Fibroblast of skin of abdomen (primary cell): ENCODE measurements around the gene RRP8.

Experiments used
- DNase-seq: peaks from one replicate; pipeline ENCODE4 v3.0.0-alpha.2; 2013

The RRP8 gene

GRCh38 chr11:6567371-6567745 lies 36.1 kb downstream of the RRP8 start:
- DNase-seq, result no peak

DNA sequence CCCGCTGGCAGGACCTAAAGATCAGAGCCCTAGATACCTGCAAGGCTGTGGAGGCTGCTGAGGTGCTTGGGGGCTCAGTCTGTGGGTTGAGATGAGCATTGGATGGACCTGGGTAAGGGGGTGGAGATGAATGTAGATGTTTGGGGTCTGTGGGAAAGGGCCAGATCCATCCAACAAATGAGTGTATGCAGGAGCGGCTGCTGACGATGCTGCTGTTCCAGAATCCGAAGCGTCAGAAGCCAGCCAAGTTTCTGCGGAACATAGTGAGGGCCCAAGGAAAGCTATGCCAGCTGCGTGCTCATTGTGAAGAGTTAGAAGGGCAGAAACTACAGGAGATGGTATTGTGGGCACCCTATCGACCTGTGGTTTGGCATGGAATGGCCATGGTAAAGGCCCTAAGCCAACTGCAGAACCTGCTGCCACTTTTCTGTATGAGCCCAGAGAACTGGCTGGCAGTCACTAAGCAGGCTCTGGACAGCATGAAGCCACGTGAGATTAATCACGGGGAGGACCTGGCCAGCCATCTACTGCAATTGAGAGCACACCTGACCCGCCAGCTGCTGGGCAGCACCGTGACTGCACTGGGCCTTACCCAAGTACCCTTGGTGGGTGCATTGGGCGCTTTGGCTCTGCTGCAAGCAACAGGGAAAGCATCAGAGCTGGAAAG lies 36.6 kb downstream of the RRP8 start:
- DNase-seq, result no peak

- DNase-seq, result no peak
These were observed 37.3 kb downstream of the RRP8 start for GRCh38 chr11:6565988-6566703.

DNA sequence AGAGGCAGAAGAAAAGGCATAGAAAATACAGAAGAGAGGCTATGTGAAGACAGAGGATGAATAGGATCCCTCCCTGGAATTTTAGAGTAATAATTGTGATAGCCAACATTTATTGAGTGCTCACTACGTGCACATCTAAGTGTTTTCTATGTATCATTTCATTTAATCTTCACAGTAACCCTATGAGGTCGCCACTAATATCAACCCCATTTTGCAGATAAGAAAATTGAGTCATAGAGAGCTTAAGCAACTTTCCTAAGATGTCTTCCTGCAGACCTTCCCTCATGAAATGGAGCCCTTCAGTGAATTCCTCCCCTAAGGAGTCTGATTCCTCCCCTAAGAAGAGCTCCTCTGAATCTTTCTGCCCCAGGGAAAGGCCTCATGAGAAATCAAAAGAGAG lies 38.1 kb downstream of the RRP8 start:
- no peak for DNase-seq

DNA sequence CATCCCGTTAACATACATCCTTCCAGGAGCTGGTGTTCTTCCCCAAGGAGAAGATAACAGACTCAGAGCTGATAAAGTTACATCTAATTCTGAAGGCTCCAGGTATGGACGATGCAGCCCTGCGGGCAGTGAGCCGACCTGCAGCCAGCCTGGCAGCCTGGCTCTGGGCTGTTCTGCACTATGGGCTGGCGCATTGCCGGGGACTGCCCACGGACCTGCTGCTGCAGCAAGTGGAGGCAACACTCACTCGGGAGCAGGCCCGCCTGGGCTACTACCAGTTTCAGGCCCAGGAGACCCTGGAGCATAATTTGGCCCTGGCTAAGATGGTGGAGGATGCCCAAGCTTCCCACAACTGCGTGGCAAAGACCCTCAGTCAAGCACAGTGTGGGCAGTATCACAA lies 39.7 kb downstream of the RRP8 start:
- DNase-seq, result no peak

- DNase-seq, result no peak
These were observed 40.2 kb downstream of the RRP8 start for GRCh38 chr11:6563121-6563619.

GRCh38 chr11:6561288-6561687 lies 42.1 kb downstream of the RRP8 start:
- no peak for DNase-seq

DNA sequence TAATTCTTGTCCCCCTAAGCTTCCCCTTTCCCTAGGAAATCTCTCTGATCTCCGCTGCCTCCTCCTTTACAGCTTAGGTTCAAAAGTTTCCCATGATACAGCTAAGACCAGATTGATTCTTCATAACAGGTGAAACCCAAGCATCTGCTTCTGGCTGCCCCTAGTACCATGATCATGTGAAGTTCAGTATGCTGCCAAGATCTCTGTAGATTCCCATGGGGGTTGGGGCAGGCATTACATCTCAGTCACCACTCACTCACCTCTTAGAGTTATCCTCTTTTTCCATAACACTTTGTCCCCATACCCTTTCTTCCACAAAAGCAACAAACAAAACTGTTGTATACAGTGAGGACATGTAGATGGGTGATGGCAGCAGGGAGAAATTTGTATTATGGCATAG lies 44.0 kb downstream of the RRP8 start:
- DNase-seq, result no peak

DNA sequence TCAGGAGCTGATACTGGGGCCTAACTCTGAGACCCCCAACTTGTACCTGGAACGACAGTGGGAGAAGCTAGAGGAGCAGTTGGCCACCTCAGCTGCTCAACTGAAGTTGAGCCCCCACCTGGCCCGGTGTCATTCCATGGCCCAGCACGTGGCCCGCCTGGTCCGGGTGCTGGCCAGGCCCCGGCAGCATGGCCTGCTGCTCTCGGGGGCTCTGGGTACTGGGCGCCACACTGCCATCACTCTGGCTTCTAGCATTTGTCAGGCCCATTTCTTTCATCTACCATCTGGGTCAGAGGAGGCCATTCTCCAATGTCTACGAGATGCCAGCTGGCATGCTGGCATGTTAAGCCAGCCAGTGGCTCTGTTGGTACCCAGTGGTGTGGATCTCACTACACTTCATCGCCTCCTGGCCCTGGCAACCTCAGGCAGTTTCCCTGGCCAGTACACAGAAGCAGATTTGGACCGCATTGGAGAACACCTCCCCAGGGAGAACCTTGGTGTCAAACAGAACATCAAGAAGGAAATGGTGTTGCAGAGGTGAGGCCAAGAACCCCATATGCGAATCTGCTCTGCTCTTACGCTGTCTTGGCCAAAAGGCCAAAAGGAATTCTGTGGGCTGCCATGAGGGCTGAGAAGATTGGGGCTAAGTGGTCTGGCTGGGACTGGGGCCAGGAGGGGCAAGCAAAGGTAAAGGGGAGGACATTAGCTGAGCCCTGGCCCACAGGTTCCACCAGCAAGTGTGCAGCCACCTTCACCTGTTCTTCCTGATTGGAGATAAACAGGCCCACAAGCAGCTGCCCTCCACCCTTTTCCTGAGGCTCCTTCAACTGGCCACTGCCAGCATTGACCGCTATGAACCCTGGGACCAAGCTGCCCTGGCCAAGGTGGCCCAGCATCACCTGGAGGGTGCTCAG lies 45.4 kb downstream of the RRP8 start:
- DNase-seq, result no peak

GRCh38 chr11:6557063-6557462 lies 46.4 kb downstream of the RRP8 start:
- DNase-seq, result no peak

DNA sequence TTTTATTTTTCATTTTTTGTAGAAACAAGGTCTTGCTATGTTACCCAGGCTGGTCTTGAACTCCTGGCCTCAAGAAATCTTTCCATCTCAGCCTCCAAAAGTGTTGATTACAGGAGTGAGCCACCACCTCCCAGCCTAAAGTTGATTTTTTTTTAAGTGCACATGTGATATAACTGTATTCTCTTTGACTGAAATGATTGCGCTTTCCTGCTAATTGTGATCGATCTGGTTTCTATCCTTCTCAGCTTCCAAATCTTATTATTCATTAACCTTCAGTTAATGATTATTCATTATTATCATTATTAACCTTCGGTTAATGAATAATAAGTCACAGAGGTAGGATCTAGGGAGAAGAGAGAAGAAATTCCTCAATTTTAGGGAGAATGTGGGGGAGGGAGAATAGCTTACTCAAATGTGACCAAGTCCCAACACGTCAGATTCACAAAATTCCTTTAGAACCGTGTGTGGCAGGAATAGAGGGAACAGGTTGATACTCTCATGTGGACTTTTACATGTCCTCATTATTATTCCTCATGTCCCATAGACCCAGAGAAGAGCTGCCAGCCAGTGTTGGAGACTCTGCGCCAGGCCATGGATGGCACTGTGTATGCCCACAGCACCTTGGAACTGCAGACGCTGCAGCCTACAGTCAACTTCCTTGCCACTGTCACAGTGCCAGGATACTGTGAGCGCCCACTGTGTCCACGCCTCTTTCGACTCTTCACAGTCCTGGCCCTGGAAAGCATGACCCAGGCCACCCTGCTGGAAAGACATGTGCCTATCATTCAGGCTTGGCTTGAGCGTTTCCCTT lies 47.1 kb downstream of the RRP8 start:
- DNase-seq, result no peak

- no peak for DNase-seq
These were observed 48.3 kb downstream of the RRP8 start for GRCh38 chr11:6554828-6555706.

DNA sequence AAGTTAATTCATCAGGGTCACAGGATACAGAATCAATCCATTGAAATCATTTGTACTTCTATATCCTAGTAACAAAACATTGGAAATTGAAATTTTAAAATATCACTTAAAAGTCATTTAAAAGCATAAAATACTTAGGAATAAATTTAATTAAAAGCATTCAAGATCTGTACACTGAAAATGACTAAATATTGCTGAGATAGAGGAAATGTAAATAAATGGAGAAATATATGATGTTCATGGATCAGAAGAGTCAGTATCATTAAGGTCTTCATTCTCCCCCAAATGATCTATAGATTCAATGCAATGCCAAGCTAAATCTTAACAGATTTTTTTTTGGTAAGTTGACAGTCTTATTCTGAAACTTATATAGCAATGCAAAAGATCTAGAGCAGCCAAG lies 49.8 kb downstream of the RRP8 start:
- no peak for DNase-seq

GRCh38 chr11:6548641-6549040 lies 54.8 kb downstream of the RRP8 start:
- no peak for DNase-seq

DNA sequence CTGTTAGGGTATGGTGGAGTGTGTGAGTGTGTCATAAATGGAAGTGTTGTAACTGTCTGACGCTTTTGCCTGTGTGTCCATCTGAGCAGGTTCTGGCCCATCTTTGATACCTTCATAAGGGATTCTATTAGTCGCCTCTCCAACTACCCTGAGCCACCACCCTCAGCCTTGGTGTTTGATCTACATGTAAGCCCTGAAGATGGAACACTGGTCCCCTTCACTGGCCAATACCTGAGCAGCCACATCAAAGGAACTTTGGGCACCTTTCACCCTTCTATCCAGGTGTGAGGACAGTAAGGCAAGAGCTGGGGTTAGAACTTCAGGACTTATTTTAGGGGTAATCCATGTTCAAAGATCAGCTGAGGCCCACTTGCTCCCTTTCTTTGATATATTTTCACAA lies 55.3 kb downstream of the RRP8 start:
- no peak for DNase-seq

DNA sequence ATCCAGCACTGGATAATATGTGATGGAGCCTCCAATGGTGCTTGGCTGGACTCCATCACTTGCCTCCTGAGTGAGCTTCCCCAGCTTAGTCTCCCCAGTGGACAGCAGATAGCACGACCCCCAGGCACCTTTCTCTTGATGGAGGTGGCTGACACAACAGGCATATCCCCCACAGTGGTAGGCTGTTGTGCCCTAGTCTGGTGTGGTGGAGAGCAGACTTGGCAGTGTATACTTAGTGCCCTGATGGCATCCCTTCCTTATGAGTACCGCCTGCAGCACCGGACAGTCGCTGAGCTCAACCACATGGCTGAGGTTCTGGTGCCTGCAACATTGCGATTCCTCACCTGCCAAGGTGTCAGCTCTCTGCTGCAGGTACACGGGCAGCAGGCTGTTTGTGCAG lies 56.2 kb downstream of the RRP8 start:
- no peak for DNase-seq

- no peak for DNase-seq
These were observed 56.7 kb downstream of the RRP8 start for GRCh38 chr11:6546735-6547134.

GRCh38 chr11:6545917-6546605 lies 57.4 kb downstream of the RRP8 start:
- DNase-seq, result no peak
